ENCODE measurements around the gene TAMM41.

- TF ChIP-seq CTCF (conservative IDR thresholded peaks at IDR 0.05 in 1 of 2, IDR thresholded peaks at IDR 0.05 in 1 of 2; ENCODE audit: low read depth in 1 of 2, low read length in 2 of 2) (no peak), EZH2 (IDR thresholded peaks at IDR 0.05; ENCODE audit: low read length, missing control alignments) (no peak)
These were observed 81.7 kb downstream of the TAMM41 start for GRCh38 chr3:11764931-11765363.
